Astrocyte (in vitro differentiated cells and primary cell): ENCODE data around the gene KCNG3. TPM values are rescaled to one million over a fixed set of nuclear protein-coding genes. Genes with fewer than 3 reads are reported as not detected.

ENCODE experiments used
- DNase-seq: peaks from one replicate; pipeline ENCODE4 v3.0.0-alpha.2; 2010; ENCODE audit warnings: low read depth
- FAIRE-seq: peaks from 2 replicates; lab custom pipeline; 2011; peaks lifted over from hg19 to GRCh38; lab: Jason Lieb, UNC
- H2AFZ ChIP-seq: 2 replicates; pipeline ENCODE4 v1.6.0; 2012; ENCODE audit warnings: low read depth, low read length, inconsistent platforms
- H3K27ac ChIP-seq: 2 replicates; pipeline ENCODE4 v1.5.1; 2011; ENCODE audit warnings: low read depth, low read length, inconsistent platforms
- H3K27me3 ChIP-seq: 2 replicates; pipeline ENCODE4 v1.6.0; 2011; ENCODE audit warnings: low read length, inconsistent platforms; ENCODE audit not compliant: insufficient read depth
- H3K36me3 ChIP-seq: 2 replicates; pipeline ENCODE4 v1.5.1; 2011; ENCODE audit warnings: low read length, inconsistent platforms; ENCODE audit not compliant: insufficient read depth
- H3K4me1 ChIP-seq: 2 replicates; pipeline ENCODE4 v1.5.1; 2011; ENCODE audit warnings: low read length, inconsistent platforms; ENCODE audit not compliant: insufficient read depth
- H3K4me2 ChIP-seq: 2 replicates; pipeline ENCODE4 v1.6.0; 2012; ENCODE audit warnings: low read length, inconsistent platforms
- H3K4me3 ChIP-seq: 2 replicates; pipeline ENCODE4 v1.5.1; 2011; ENCODE audit warnings: low read depth, mild to moderate bottlenecking, low read length, inconsistent platforms; ENCODE audit not compliant: insufficient read depth
- H3K79me2 ChIP-seq: 2 replicates; pipeline ENCODE4 v1.6.0; 2012; ENCODE audit warnings: mild to moderate bottlenecking, low read length, inconsistent platforms; ENCODE audit not compliant: insufficient read depth
- H3K9ac ChIP-seq: 2 replicates; pipeline ENCODE4 v1.6.0; 2012; ENCODE audit warnings: mild to moderate bottlenecking, low read length, inconsistent platforms
- H3K9me3 ChIP-seq: 2 replicates; pipeline ENCODE4 v1.5.1; 2012; ENCODE audit warnings: low read depth, mild to moderate bottlenecking, low read length, inconsistent platforms; ENCODE audit not compliant: insufficient read depth
- H4K20me1 ChIP-seq: 2 replicates; pipeline ENCODE4 v1.6.0; 2012; ENCODE audit warnings: low read length, inconsistent platforms; ENCODE audit not compliant: insufficient read depth
- H3K27ac Mint-ChIP-seq: one replicate; pipeline ENCODE4 v1.8.0; 2021; ENCODE audit warnings: mild to moderate bottlenecking, mixed read lengths; ENCODE audit not compliant: unreplicated experiment
- H3K27me3 Mint-ChIP-seq: one replicate; pipeline ENCODE4 v1.8.0; 2021; ENCODE audit warnings: low read depth, mixed read lengths; ENCODE audit not compliant: unreplicated experiment
- H3K36me3 Mint-ChIP-seq: one replicate; pipeline ENCODE4 v1.8.0; 2021; ENCODE audit warnings: low read depth, mixed read lengths; ENCODE audit not compliant: unreplicated experiment
- H3K4me1 Mint-ChIP-seq: one replicate; pipeline ENCODE4 v1.8.0; 2021; ENCODE audit warnings: low read depth, mixed read lengths; ENCODE audit not compliant: unreplicated experiment
- H3K4me3 Mint-ChIP-seq: one replicate; pipeline ENCODE4 v1.8.0; 2021; ENCODE audit warnings: mild to moderate bottlenecking, moderate library complexity, mixed read lengths; ENCODE audit not compliant: unreplicated experiment
- H3K9me3 Mint-ChIP-seq: one replicate; pipeline ENCODE4 v1.8.0; 2021; ENCODE audit warnings: mild to moderate bottlenecking, mixed read lengths; ENCODE audit not compliant: unreplicated experiment
- CTCF ChIP-seq: IDR thresholded peaks from 2 replicates; pipeline ENCODE4 v1.5.1; 2011; ENCODE audit warnings: low read depth, mild to moderate bottlenecking, inconsistent platforms, low read length, moderate library complexity; ENCODE audit not compliant: insufficient read depth
- EZH2 ChIP-seq: IDR thresholded peaks from 2 replicates; pipeline ENCODE4 v1.6.1; 2012; ENCODE audit warnings: mild to moderate bottlenecking, low read length, inconsistent platforms; ENCODE audit not compliant: insufficient read depth
- total RNA-seq: library from RNA; stranded (reverse); gene quantifications from 2 replicates; pipeline ENCODE4 v1.2.1, GENCODE V29; 2021

Gene KCNG3
- total RNA-seq, 1 donor from 2014 or later: 0.20 TPM

- no peaks in the 10 kb centered on the region for H3K4me1 Mint-ChIP-seq
- H3K79me2 ChIP-seq: no peaks in the 10 kb centered on the region
- H3K9me3 Mint-ChIP-seq: no peaks in the 10 kb centered on the region
- H3K4me3 ChIP-seq: no peak overlapping the region
- no peaks in the 10 kb centered on the region for H3K27me3 ChIP-seq
- peaks cover 2% of the 10 kb centered on the region for H3K27me3 Mint-ChIP-seq
- H3K36me3 ChIP-seq: no peaks in the 10 kb centered on the region
- no peaks in the 10 kb centered on the region for H3K9me3 ChIP-seq
- H3K27ac Mint-ChIP-seq: no peak overlapping the region
- H2AFZ ChIP-seq: no peak overlapping the region
- no peak overlapping the region for H3K4me2 ChIP-seq
- H3K27ac ChIP-seq: no peak overlapping the region
- no peak overlapping the region for H3K4me3 Mint-ChIP-seq
- TF ChIP-seq EZH2 (no peak), CTCF (no peak)
- no peak for FAIRE-seq
- H3K36me3 Mint-ChIP-seq: no peaks in the 10 kb centered on the region
- no peak for DNase-seq
- H3K9ac ChIP-seq: no peak overlapping the region
- H3K4me1 ChIP-seq: no peaks in the 10 kb centered on the region
- no peaks in the 10 kb centered on the region for H4K20me1 ChIP-seq
Measured at GRCh38 chr2:42407476-42407875, 86.3 kb downstream of the KCNG3 start.

- no peak overlapping the region for H3K27ac Mint-ChIP-seq
Measured at GRCh38 chr2:42404676-42405075, 89.1 kb downstream of the KCNG3 start.

More at GRCh38 chr2:42404676-42405075, 89.1 kb downstream of the KCNG3 start:
- Histone ChIP-seq H3K27ac (no peak overlapping the region), H3K36me3 (no peaks in the 10 kb centered on the region), H3K9ac (no peak overlapping the region), H3K27me3 (no peaks in the 10 kb centered on the region), H3K79me2 (no peaks in the 10 kb centered on the region), H3K4me3 (no peak overlapping the region), H3K4me1 (no peaks in the 10 kb centered on the region), H2AFZ (no peak overlapping the region), H3K4me2 (no peak overlapping the region), H3K9me3 (no peaks in the 10 kb centered on the region), H4K20me1 (no peaks in the 10 kb centered on the region)
- Mint-ChIP-seq H3K4me3 (no peak overlapping the region), H3K9me3 (no peaks in the 10 kb centered on the region), H3K27me3 (peaks cover 2% of the 10 kb centered on the region), H3K36me3 (no peaks in the 10 kb centered on the region), H3K4me1 (no peaks in the 10 kb centered on the region)
- TF ChIP-seq EZH2: no peak
- no peak for TF ChIP-seq CTCF
- FAIRE-seq (no peak), DNase-seq (no peak)
